Fibroblast of lung (primary cell): Measurements from ENCODE around the gene NXPE3. TPM values are rescaled to one million over a fixed set of nuclear protein-coding genes. Genes with fewer than 3 reads are reported as not detected.

Source experiments
- DNase-seq, 2 donors: peaks; one replicate each; pipeline versions ENCODE4 v3.0.0 to v3.0.0-alpha.2; 2010; ENCODE audit warnings: low read depth in 2 of 2
- H2AFZ ChIP-seq: 2 replicates; pipeline ENCODE4 v1.5.1; 2012; ENCODE audit warnings: low read length, control low read depth, inconsistent platforms
- H3K27ac ChIP-seq: 2 replicates; pipeline ENCODE4 v1.5.1; 2011; ENCODE audit warnings: low read length, control low read depth; ENCODE audit not compliant: insufficient read depth
- H3K27me3 ChIP-seq: 2 replicates; pipeline ENCODE4 v1.5.1; 2011; ENCODE audit warnings: mild to moderate bottlenecking, low read length; ENCODE audit not compliant: control insufficient read depth, insufficient read depth
- H3K36me3 ChIP-seq: 2 replicates; pipeline ENCODE4 v1.5.1; 2011; ENCODE audit warnings: low read length; ENCODE audit not compliant: control insufficient read depth, insufficient read depth
- H3K4me1 ChIP-seq: 2 replicates; pipeline ENCODE4 v1.5.1; 2011; ENCODE audit warnings: low read length; ENCODE audit not compliant: control insufficient read depth, insufficient read depth; ENCODE audit errors: extremely low read depth
- H3K4me2 ChIP-seq: 2 replicates; pipeline ENCODE4 v1.5.1; 2011; ENCODE audit warnings: low read length, control low read depth; ENCODE audit not compliant: insufficient read depth; ENCODE audit errors: extremely low read depth
- H3K4me3 ChIP-seq, 4 experiments: fragments of 200-600 bp in 1 of 4; sonication (generic) in 1 of 4; replicated peaks in 1 of 4; 2 replicates each; pipeline ENCODE4 v1.5.1; 2011 to 2016; ENCODE audit warnings: low read length in 4 of 4, low read depth in 3 of 4, mild to moderate bottlenecking in 3 of 4, control low read depth in 2 of 4, inconsistent platforms in 1 of 4, mixed read lengths in 1 of 4; ENCODE audit not compliant: insufficient read depth in 1 of 4; ENCODE audit errors: control extremely low read depth in 1 of 4
- H3K79me2 ChIP-seq: 2 replicates; pipeline ENCODE4 v1.5.1; 2012; ENCODE audit warnings: mild to moderate bottlenecking, low read length, inconsistent platforms; ENCODE audit not compliant: control insufficient read depth, insufficient read depth
- H3K9ac ChIP-seq: 2 replicates; pipeline ENCODE4 v1.5.1; 2011; ENCODE audit warnings: mild to moderate bottlenecking, low read length, control low read depth; ENCODE audit not compliant: insufficient read depth
- H3K9me3 ChIP-seq: 2 replicates; pipeline ENCODE4 v1.5.1; 2012; ENCODE audit warnings: low read depth, low read length; ENCODE audit not compliant: control insufficient read depth, insufficient read depth
- H4K20me1 ChIP-seq: 2 replicates; pipeline ENCODE4 v1.5.1; 2011; ENCODE audit warnings: low read length; ENCODE audit not compliant: control insufficient read depth, insufficient read depth; ENCODE audit errors: extremely low read depth
- EZH2 ChIP-seq: IDR thresholded peaks from 2 replicates; pipeline ENCODE4 v1.5.1; 2012; ENCODE audit warnings: low read length, control low read depth, mild to moderate bottlenecking; ENCODE audit errors: missing control alignments
- polyA plus RNA-seq, 2 donors: library from polyadenylated mRNA; depleted of rRNA in 1 of 2; stranded (reverse) in 1 of 2; unstranded in 1 of 2; fragments of >200 nt; gene quantifications; 2 replicates each; pipeline ENCODE4 v1.2.1, GENCODE V29; 2011 to 2012; ENCODE audit warnings: missing spikeins in 1 of 2
- total RNA-seq: library from RNA; depleted of rRNA; stranded (reverse); fragments of >200 nt; gene quantifications from 2 replicates; pipeline ENCODE4 v1.2.1, GENCODE V29; 2014
- TF ChIP-seq, protein P1 (sequence below), 2 donors: IDR thresholded peaks in 1 of 2; conservative IDR thresholded peaks in 1 of 2; 1 replicate in 1 of 2; 2 replicates in 1 of 2; pipeline ENCODE4 v1.5.1; 2011 to 2012; ENCODE audit warnings: low read length in 2 of 2, control low read depth in 1 of 2, inconsistent platforms in 1 of 2, low read depth in 1 of 2, mild to moderate bottlenecking in 1 of 2

Gene NXPE3
- total and polyA plus RNA-seq, 2 donors (not counting 1 experiment from before 2014, with no cell fraction given), result 26.9 to 27.9 TPM

DNA sequence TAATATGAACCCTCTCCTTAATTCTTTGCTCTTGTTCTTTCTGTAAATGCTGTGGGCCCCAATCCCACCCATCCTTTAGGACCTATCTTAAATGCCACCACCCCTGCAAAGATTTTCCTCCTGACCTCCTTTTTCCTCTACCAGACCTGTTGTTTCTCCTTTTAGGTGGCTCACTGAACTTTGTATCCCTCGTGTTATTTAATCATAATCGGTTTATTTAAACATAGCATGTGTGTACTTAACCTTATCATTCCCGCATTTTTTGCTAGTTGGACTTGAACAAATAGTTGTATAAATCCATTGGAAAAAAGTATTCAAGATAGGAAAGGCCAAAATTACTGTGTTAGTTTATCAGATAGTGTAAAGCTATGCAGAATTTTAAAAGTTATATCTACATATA, 69.3 kb downstream of the NXPE3 start:
- peaks cover 9% of the 10 kb centered on the region for H3K4me1 ChIP-seq
- H3K27me3 ChIP-seq, result no peaks in the 10 kb centered on the region
- peaks cover 5% of the 10 kb centered on the region for H4K20me1 ChIP-seq
- peak overlapping the region; percentile 93 for H3K27ac ChIP-seq
- H3K4me2 ChIP-seq, result peak overlapping the region; percentile 93
- no peak overlapping the region for H3K9ac ChIP-seq
- no peak for TF ChIP-seq EZH2
- TF ChIP-seq, protein P1, sequence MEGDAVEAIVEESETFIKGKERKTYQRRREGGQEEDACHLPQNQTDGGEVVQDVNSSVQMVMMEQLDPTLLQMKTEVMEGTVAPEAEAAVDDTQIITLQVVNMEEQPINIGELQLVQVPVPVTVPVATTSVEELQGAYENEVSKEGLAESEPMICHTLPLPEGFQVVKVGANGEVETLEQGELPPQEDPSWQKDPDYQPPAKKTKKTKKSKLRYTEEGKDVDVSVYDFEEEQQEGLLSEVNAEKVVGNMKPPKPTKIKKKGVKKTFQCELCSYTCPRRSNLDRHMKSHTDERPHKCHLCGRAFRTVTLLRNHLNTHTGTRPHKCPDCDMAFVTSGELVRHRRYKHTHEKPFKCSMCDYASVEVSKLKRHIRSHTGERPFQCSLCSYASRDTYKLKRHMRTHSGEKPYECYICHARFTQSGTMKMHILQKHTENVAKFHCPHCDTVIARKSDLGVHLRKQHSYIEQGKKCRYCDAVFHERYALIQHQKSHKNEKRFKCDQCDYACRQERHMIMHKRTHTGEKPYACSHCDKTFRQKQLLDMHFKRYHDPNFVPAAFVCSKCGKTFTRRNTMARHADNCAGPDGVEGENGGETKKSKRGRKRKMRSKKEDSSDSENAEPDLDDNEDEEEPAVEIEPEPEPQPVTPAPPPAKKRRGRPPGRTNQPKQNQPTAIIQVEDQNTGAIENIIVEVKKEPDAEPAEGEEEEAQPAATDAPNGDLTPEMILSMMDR (conservative IDR thresholded peaks at IDR 0.05 in 1 of 2, IDR thresholded peaks at IDR 0.05 in 1 of 2; ENCODE audit: low read depth in 1 of 2, low read length in 2 of 2), result no peak
- peaks cover 6% of the 10 kb centered on the region for H3K36me3 ChIP-seq
- H2AFZ ChIP-seq, result peak overlapping the region; percentile 12
- H3K9me3 ChIP-seq, result no peaks in the 10 kb centered on the region
- peaks cover 39% of the 10 kb centered on the region for H3K79me2 ChIP-seq
- no peak for DNase-seq
- peak overlapping the region in 3 of 4 experiments; percentile 44 to 60 (median 50) for H3K4me3 ChIP-seq

DNA sequence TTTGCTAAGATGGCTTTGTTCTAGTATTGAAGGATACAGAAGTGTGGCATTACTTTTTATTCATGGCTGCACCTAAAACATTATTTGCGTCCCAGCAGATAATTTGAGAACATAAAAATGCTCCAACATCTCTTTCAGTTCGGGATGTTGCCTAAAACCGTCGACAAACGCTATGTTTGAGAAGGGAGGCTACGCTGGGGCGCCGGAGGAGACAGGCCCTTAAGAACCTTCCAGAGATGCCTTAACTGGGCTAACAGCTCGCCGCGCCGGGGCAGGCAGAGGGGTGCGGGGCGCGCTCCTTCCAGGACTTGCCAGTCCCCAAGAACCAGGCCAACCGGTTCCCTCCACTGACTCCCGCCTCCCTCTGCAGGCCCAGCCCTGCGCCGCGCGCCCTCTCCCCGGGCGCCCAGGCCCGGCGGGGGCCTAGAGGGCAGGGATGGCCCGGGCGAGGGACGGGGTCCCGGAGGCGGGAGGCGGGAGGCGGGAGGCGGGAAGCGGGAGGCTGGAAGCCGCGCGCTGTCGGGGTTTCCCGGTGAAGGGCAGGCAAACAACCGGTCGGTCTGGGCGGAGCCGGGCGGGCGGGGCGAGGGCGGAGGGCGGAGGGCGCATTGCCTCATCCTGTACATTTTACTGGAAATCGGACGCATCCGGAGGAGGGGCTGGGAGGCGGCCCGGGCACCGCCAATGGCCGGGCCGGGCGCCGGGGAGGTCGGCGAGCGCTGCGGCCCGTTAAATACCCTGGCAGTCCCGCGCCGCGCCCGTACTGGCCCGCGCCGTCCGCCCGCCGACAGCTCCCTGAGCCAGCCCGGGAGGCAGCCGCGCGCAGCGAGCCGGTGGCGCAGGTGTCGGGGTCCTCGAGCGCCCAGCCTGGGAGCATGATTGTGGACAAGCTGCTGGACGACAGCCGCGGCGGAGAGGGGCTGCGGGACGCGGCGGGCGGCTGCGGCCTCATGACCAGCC, 70.0 kb downstream of the NXPE3 start, which contains the start of gene NFKBIZ:
Gene NFKBIZ (plus strand): TSS at position 761 of the 960 bp plus-strand sequence. CDS start 115 bp downstream, at position 876.
- Histone ChIP-seq H3K4me2 (peak within 1 kb of the TSS; percentile 93), H3K4me3 (peak within 1 kb of the TSS; percentile 69 to 97 (median 86)), H3K79me2 (peaks cover 42% of the 10 kb centered on the region), H3K9ac (peak within 1 kb of the TSS; percentile 90), H3K4me1 (peaks cover 9% of the 10 kb centered on the region), H4K20me1 (peaks cover 5% of the 10 kb centered on the region), H3K27me3 (no peaks in the 10 kb centered on the region), H2AFZ (peak within 1 kb of the TSS; percentile 36), H3K27ac (peak within 1 kb of the TSS; percentile 93), H3K36me3 (peaks cover 9% of the 10 kb centered on the region), H3K9me3 (no peaks in the 10 kb centered on the region)
- TF ChIP-seq EZH2, result no peak
- TF ChIP-seq, protein P1 (conservative IDR thresholded peaks at IDR 0.05 in 1 of 2, IDR thresholded peaks at IDR 0.05 in 1 of 2; ENCODE audit: low read depth in 1 of 2, low read length in 2 of 2), result no peak
- peak; percentile 92 to 94 for DNase-seq

DNA sequence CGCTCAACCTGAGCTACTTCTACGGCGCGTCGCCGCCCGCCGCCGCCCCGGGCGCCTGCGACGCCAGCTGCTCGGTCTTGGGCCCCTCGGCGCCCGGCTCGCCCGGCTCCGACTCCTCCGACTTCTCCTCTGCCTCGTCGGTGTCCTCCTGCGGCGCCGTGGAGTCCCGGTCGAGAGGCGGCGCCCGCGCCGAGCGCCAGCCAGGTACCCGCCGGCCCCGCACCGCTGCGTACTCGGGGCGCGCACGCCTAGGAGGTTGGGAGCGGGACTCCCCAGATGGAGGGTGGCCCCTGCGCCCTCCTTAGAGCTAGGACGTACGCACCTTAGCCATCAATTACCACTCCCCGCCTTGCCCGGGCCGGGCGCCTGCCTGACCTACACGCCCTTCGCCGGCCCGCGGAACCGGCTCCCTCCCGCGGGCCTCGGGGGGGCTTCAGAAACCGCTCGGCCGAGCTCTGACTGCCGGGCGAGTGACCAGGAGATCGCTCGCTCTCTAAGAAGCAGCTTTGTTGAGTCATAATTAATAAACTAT, 70.8 kb downstream of the NXPE3 start:
- Histone ChIP-seq H3K4me1 (peaks cover 9% of the 10 kb centered on the region), H3K79me2 (peaks cover 44% of the 10 kb centered on the region), H3K27ac (peak overlapping the region; percentile 91), H3K4me3 (peak overlapping the region; percentile 69 to 97 (median 86)), H3K4me2 (no peak overlapping the region), H3K27me3 (no peaks in the 10 kb centered on the region), H4K20me1 (peaks cover 5% of the 10 kb centered on the region), H2AFZ (no peak overlapping the region), H3K9me3 (no peaks in the 10 kb centered on the region), H3K36me3 (peaks cover 12% of the 10 kb centered on the region), H3K9ac (peak overlapping the region; percentile 90)
- TF ChIP-seq EZH2, result no peak
- TF ChIP-seq, protein P1 (conservative IDR thresholded peaks at IDR 0.05 in 1 of 2, IDR thresholded peaks at IDR 0.05 in 1 of 2; ENCODE audit: low read depth in 1 of 2, low read length in 2 of 2), result no peak
- DNase-seq, result no peak
